Brain microvascular endothelial cell (primary cell): ENCODE measurements around the gene HSPA9.

Source experiments
- DNase-seq: peaks from one replicate; pipeline ENCODE4 v3.0.0-alpha.2; 2020
- H3K27ac ChIP-seq: fragments of 250-450 bp; sonication (Bioruptor Pico); 2 replicates; pipeline ENCODE4 v1.5.1; 2020; ENCODE audit warnings: mild to moderate bottlenecking, moderate library complexity
- H3K27me3 ChIP-seq: fragments of 250-450 bp; sonication (Bioruptor Pico); replicated peaks from 2 replicates; pipeline ENCODE4 v1.5.1; 2020; ENCODE audit warnings: mild to moderate bottlenecking
- H3K36me3 ChIP-seq: fragments of 250-450 bp; sonication (Bioruptor Pico); replicated peaks from 2 replicates; pipeline ENCODE4 v1.5.1; 2020; ENCODE audit warnings: mild to moderate bottlenecking
- H3K4me3 ChIP-seq: 2 replicates; pipeline ENCODE4 v1.5.1; 2011; ENCODE audit warnings: low read depth, mild to moderate bottlenecking, control low read depth, low read length, moderate library complexity
- CTCF ChIP-seq: IDR thresholded peaks from 2 replicates; pipeline ENCODE4 v1.5.1; 2011; ENCODE audit warnings: low read depth, mild to moderate bottlenecking, moderate library complexity, low read length, control low read depth, inconsistent platforms; ENCODE audit errors: missing control alignments
- in situ Hi-C: cut with HindIII; loops from 2 replicates; pipeline ENCODE4 v1.10.0; 2017; ENCODE audit warnings: low sequenced_read_pairs, low pct_ligation_motif_present

HSPA9 gene

GRCh38 chr5:138615461-138615860, 40.3 kb upstream of the HSPA9 start:
- Histone ChIP-seq H3K27me3 (no peaks in the 10 kb centered on the region), H3K36me3 (no peaks in the 10 kb centered on the region), H3K4me3 (no peak overlapping the region), H3K27ac (no peak overlapping the region)
- TF ChIP-seq CTCF: no peak
- in situ Hi-C loops: no loop called here
- no peak for DNase-seq

- in situ Hi-C loops: no loop called here
- peak overlapping the region; percentile 55 for H3K4me3 ChIP-seq
- no peak for DNase-seq
Observed at GRCh38 chr5:138611678-138612218, 36.5 kb upstream of the HSPA9 start.

GRCh38 chr5:138610918-138611677, 35.9 kb upstream of the HSPA9 start:
- H3K27ac ChIP-seq: no peak overlapping the region
- peak overlapping the region; percentile 55 for H3K4me3 ChIP-seq
- TF ChIP-seq CTCF: peak; percentile 45
- in situ Hi-C loops: no loop called here
- H3K27me3 ChIP-seq: no peaks in the 10 kb centered on the region
- H3K36me3 ChIP-seq: no peaks in the 10 kb centered on the region
- no peak for DNase-seq

More at GRCh38 chr5:138611678-138612218, 36.5 kb upstream of the HSPA9 start:
- no peak for TF ChIP-seq CTCF
- H3K27me3 ChIP-seq: no peaks in the 10 kb centered on the region
- no peak overlapping the region for H3K27ac ChIP-seq
- no peaks in the 10 kb centered on the region for H3K36me3 ChIP-seq

GRCh38 chr5:138610415-138610917, 35.3 kb upstream of the HSPA9 start:
- Histone ChIP-seq H3K36me3 (no peaks in the 10 kb centered on the region), H3K4me3 (peak overlapping the region; percentile 55), H3K27ac (no peak overlapping the region), H3K27me3 (no peaks in the 10 kb centered on the region)
- DNase-seq: no peak
- peak; percentile 67 for TF ChIP-seq CTCF
- in situ Hi-C loops: no loop called here

GRCh38 chr5:138606378-138607064, 31.3 kb upstream of the HSPA9 start:
- H3K27ac ChIP-seq: no peak overlapping the region
- H3K36me3 ChIP-seq: no peaks in the 10 kb centered on the region
- no peak for DNase-seq
- H3K4me3 ChIP-seq: no peak overlapping the region
- TF ChIP-seq CTCF: no peak
- no peaks in the 10 kb centered on the region for H3K27me3 ChIP-seq
- in situ Hi-C loops: no loop called here
